Astrocyte (in vitro differentiated cells and primary cell): Measurements from ENCODE around the gene ZER1.

Source experiments
- CTCF ChIP-seq: IDR thresholded peaks from 2 replicates; pipeline ENCODE4 v1.5.1; 2011; ENCODE audit warnings: low read depth, mild to moderate bottlenecking, inconsistent platforms, low read length, moderate library complexity; ENCODE audit not compliant: insufficient read depth
- EZH2 ChIP-seq: IDR thresholded peaks from 2 replicates; pipeline ENCODE4 v1.6.1; 2012; ENCODE audit warnings: mild to moderate bottlenecking, low read length, inconsistent platforms; ENCODE audit not compliant: insufficient read depth

DNA sequence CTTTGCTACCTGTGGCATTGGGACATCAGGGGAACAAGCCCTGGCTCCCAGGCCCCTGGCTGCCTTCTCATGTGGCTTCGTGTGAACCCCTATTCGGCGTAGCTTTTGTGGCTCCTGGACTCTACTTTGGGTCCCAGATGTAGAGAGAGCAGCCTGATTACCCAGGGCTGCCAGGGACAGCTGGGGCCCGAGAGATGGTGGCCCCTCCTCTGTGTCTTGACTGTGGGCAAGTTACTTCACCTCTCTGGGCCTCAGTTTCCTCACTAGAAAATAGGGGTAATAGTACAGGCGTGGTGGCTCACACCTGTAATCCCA, 67.4 kb downstream of the ZER1 start:
- TF ChIP-seq CTCF = no peak
- TF ChIP-seq EZH2 = no peak
